Endothelial cell of umbilical vein (primary cell): ENCODE results near the gene SBF1. TPM values are rescaled to one million over a fixed set of nuclear protein-coding genes. Genes with fewer than 3 reads are reported as not detected.

Experiments used
- BruUV-seq: library from RNA; stranded (reverse); fragments of 400-500 nt; replicated peaks from 2 replicates; lab custom pipeline; 2021; lab: Mats Ljungman, UMichigan
- CTCF ChIA-PET: fragments of 300-600, 350-600 bp; sonication (Branson Sonifier 250); formaldehyde crosslinking; loops from one replicate; lab custom pipeline; 2021; ENCODE audit warnings: antibody characterized with exemption, inconsistent platforms; lab: Charles Lee
- POLR2A ChIA-PET: fragments of 300-600, 350-600 bp; sonication (Branson Sonifier 250); formaldehyde crosslinking; loops from one replicate; lab custom pipeline; 2021; ENCODE audit warnings: antibody characterized with exemption, inconsistent platforms; lab: Charles Lee
- DNase-seq: peaks from one replicate; pipeline ENCODE4 v3.0.0-alpha.2; 2011; ENCODE audit warnings: low read depth, low spot score
- FAIRE-seq: peaks from 2 replicates; lab custom pipeline; 2011; peaks lifted over from hg19 to GRCh38; lab: Jason Lieb, UNC
- H2AFZ ChIP-seq: 2 replicates; pipeline ENCODE4 v1.6.0; 2012; ENCODE audit warnings: low read depth, low read length, control low read depth, inconsistent platforms
- H3K27ac ChIP-seq: 2 replicates; pipeline ENCODE4 v1.5.1; 2011; ENCODE audit warnings: low read depth, mild to moderate bottlenecking, control low read depth, low read length, moderate library complexity; ENCODE audit not compliant: insufficient read depth
- H3K27me3 ChIP-seq, 2 experiments: 2 replicates each; pipeline versions ENCODE4 v1.6.0 to v1.6.1; 2011; ENCODE audit warnings: low read length in 2 of 2, mixed read lengths in 1 of 2; ENCODE audit not compliant: control insufficient read depth in 2 of 2, insufficient read depth in 2 of 2
- H3K36me3 ChIP-seq, 2 experiments: 2 replicates in 1 of 2; 3 replicates in 1 of 2; pipeline ENCODE4 v1.5.1; 2011; ENCODE audit warnings: low read length in 2 of 2, mild to moderate bottlenecking in 1 of 2, moderate library complexity in 1 of 2; ENCODE audit not compliant: control insufficient read depth in 2 of 2, insufficient read depth in 2 of 2; ENCODE audit errors: extremely low read depth in 1 of 2
- H3K4me1 ChIP-seq: 3 replicates; pipeline ENCODE4 v1.5.1; 2011; ENCODE audit warnings: mild to moderate bottlenecking, low read length; ENCODE audit not compliant: control insufficient read depth, insufficient read depth; ENCODE audit errors: extremely low read depth
- H3K4me2 ChIP-seq: 2 replicates; pipeline ENCODE4 v1.6.1; 2011; ENCODE audit warnings: low read length, control low read depth, mixed read lengths; ENCODE audit not compliant: insufficient read depth
- H3K4me3 ChIP-seq, 3 experiments: fragments of 200-600 bp in 1 of 3; sonication (generic), shearing (Covaris generic) in 1 of 3; replicated peaks in 1 of 3; 2 replicates each; pipeline ENCODE4 v1.5.1; 2011 to 2016; ENCODE audit warnings: control low read depth in 3 of 3, low read length in 3 of 3, mild to moderate bottlenecking in 2 of 3, inconsistent platforms in 1 of 3, low read depth in 1 of 3, moderate library complexity in 1 of 3; ENCODE audit not compliant: insufficient read depth in 1 of 3
- H3K79me2 ChIP-seq: 2 replicates; pipeline ENCODE4 v1.6.0; 2012; ENCODE audit warnings: low read length, inconsistent platforms; ENCODE audit not compliant: control insufficient read depth, insufficient read depth
- H3K9ac ChIP-seq: replicated peaks from 2 replicates; pipeline ENCODE3; 2011; ENCODE audit warnings: low read length, control low read depth; ENCODE audit not compliant: insufficient read depth; ENCODE audit errors: extremely low read depth
- H3K9me1 ChIP-seq: replicated peaks from 3 replicates; pipeline ENCODE4 v1.6.0; 2011; ENCODE audit warnings: mild to moderate bottlenecking, low read length; ENCODE audit not compliant: control insufficient read depth, insufficient read depth; ENCODE audit errors: extremely low read depth
- H3K9me3 ChIP-seq: replicated peaks from 2 replicates; pipeline ENCODE4 v1.5.1; 2012; ENCODE audit warnings: low read length, inconsistent platforms; ENCODE audit not compliant: control insufficient read depth, insufficient read depth
- H4K20me1 ChIP-seq: replicated peaks from 2 replicates; pipeline ENCODE3; 2011; ENCODE audit warnings: mild to moderate bottlenecking, low read length; ENCODE audit not compliant: control insufficient read depth, insufficient read depth; ENCODE audit errors: extremely low read depth
- EZH2 ChIP-seq: IDR thresholded peaks from 2 replicates; pipeline ENCODE4 v1.6.1; 2012; ENCODE audit warnings: borderline replicate concordance, low read depth, mild to moderate bottlenecking, moderate library complexity, low read length, inconsistent platforms; ENCODE audit not compliant: severe bottlenecking
- GATA2 ChIP-seq: IDR thresholded peaks from 2 replicates; pipeline ENCODE4 v1.7.0; 2011; ENCODE audit warnings: low read depth, mild to moderate bottlenecking, moderate library complexity, mixed read lengths, low read length; ENCODE audit not compliant: insufficient read length, insufficient read depth
- MYC ChIP-seq: IDR thresholded peaks from one replicate; pipeline ENCODE4 v1.6.1; 2011; ENCODE audit warnings: mild to moderate bottlenecking, low read depth, low read length
- POLR2A ChIP-seq: IDR thresholded peaks from 2 replicates; pipeline ENCODE4 v1.6.1; 2012; ENCODE audit warnings: low read depth, mild to moderate bottlenecking, control low read depth, low read length
- POLR2AphosphoS5 ChIP-seq: IDR thresholded peaks from 2 replicates; pipeline ENCODE4 v1.6.1; 2012; ENCODE audit warnings: low read depth, mild to moderate bottlenecking, control low read depth, low read length, moderate library complexity; ENCODE audit not compliant: insufficient read depth
- dilution Hi-C: fragments of 300-500 bp; cut with MboI; formaldehyde crosslinking; loops from one replicate; pipeline ENCODE4 v1.15.0; 2019; ENCODE audit warnings: low sequenced_read_pairs; ENCODE audit not compliant: extremely low pct_ligation_motif_present
- intact Hi-C: fragments of 100-400 bp; cut with micrococcal nuclease; formaldehyde crosslinking; loops from one replicate; pipeline ENCODE4 v1.10.0; 2022
- polyA plus RNA-seq, 4 experiments: library from polyadenylated mRNA; depleted of rRNA in 3 of 4; stranded (reverse) in 3 of 4; unstranded in 1 of 4; fragments of >200 nt; gene quantifications; 2 replicates each; pipeline versions ENCODE4 v1.2.1 to v1.2.3, GENCODE V29; 2011 to 2012; ENCODE audit warnings: missing spikeins in 1 of 4
- total RNA-seq: library from RNA; stranded (reverse); gene quantifications from 2 replicates; pipeline ENCODE4 v1.2.3, GENCODE V29; 2021
- TF ChIP-seq, protein P1 (sequence below), 2 donors: IDR thresholded peaks; 1 replicate in 1 of 2; 2 replicates in 1 of 2; pipeline ENCODE4 v1.5.1; 2011; ENCODE audit warnings: low read length in 2 of 2, mild to moderate bottlenecking in 2 of 2, moderate library complexity in 2 of 2, control low read depth in 1 of 2, inconsistent platforms in 1 of 2, low read depth in 1 of 2; ENCODE audit not compliant: insufficient read depth in 1 of 2; ENCODE audit errors: extremely low read depth in 1 of 2

The SBF1 gene
- total and polyA plus RNA-seq, 2 donors (not counting 3 experiments of a cell fraction or from before 2014, with no cell fraction given): 36.3 to 68.6 TPM

DNA sequence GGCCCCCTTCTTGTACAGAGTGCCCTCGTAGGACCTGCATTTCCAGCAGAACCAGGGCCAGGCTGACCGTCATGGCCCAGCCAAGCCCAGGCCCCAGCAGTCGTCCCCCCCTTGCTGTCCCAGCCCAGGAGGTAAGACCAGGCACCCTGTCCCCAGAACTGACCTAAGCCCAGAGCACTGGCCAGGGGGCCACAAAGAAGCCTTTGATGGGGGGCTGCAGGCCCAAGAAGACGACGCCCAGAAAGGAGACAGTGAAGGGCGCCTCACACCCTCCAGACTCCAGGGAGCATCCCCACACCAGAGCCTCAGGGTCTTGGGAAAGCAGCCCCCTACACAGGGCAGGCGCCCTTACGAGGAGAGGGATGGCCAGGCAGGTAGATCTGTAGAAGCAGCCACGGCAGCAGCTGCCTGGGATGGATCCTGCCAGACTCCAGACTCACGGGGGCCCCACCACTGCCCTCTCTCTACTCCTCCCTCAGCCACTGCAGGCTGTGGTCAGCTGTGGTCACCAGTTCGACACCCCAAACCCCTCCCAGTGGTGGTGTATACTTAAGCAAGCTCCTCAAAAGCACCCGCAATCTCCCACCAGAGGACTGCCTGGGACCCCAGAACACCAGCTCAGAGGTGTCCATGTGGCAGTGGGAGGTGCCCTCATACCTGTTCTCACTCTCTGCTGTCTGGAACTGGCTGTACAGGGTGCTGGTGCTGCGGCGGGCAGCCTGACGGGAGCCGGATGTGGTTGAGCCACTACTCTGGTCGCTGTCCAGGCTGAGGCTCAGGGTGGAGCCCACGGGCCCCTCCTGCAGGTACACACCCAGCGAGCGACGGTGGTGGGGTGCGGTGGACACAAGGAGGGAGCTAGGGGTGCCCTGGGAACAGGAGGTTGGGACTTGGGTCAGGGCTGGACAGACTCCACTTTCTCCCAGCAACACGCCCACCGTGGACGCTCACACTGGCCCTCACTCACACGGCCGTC is 27.0 kb downstream of the SBF1 start:
- CTCF ChIA-PET: interaction anchor here (1.2 kb wide), 1 partner anchor 78 kb away, joined by 4 read pairs; the partner anchor contains the start of gene SCO2
- POLR2A ChIA-PET: no interaction called here
- dilution Hi-C loops: no loop called here

More for the DNA sequence above, 27.0 kb downstream of the SBF1 start:
- Histone ChIP-seq H3K27me3 (no peaks in the 10 kb centered on the region), H3K4me3 (no peak overlapping the region), H3K9ac (no peak overlapping the region), H3K27ac (no peak overlapping the region), H3K79me2 (no peaks in the 10 kb centered on the region), H3K4me2 (no peak overlapping the region), H3K9me1 (no peaks in the 10 kb centered on the region), H3K36me3 (peaks cover 6 to 38% of the 10 kb centered on the region in 2 experiments), H3K4me1 (peaks cover 6% of the 10 kb centered on the region), H4K20me1 (no peaks in the 10 kb centered on the region), H2AFZ (no peak overlapping the region), H3K9me3 (no peaks in the 10 kb centered on the region)
- intact Hi-C loops: no loop called here
- FAIRE-seq: no peak
- TF ChIP-seq MYC (no peak), GATA2 (no peak), POLR2A (no peak), POLR2AphosphoS5 (no peak), EZH2 (no peak)
- TF ChIP-seq, protein P1, sequence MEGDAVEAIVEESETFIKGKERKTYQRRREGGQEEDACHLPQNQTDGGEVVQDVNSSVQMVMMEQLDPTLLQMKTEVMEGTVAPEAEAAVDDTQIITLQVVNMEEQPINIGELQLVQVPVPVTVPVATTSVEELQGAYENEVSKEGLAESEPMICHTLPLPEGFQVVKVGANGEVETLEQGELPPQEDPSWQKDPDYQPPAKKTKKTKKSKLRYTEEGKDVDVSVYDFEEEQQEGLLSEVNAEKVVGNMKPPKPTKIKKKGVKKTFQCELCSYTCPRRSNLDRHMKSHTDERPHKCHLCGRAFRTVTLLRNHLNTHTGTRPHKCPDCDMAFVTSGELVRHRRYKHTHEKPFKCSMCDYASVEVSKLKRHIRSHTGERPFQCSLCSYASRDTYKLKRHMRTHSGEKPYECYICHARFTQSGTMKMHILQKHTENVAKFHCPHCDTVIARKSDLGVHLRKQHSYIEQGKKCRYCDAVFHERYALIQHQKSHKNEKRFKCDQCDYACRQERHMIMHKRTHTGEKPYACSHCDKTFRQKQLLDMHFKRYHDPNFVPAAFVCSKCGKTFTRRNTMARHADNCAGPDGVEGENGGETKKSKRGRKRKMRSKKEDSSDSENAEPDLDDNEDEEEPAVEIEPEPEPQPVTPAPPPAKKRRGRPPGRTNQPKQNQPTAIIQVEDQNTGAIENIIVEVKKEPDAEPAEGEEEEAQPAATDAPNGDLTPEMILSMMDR (IDR thresholded peaks at IDR 0.05; ENCODE audit: extremely low read depth in 1 of 2, insufficient read depth in 1 of 2, low read depth in 1 of 2, low read length in 2 of 2): no peak
- no peak for DNase-seq
- no TSS peak for BruUV-seq
